ENCODE results near the gene TANGO2.

TANGO2 gene

GRCh38 chr22:20009018-20009491 lies 11.9 kb upstream of the TANGO2 start:
- no peak overlapping the region for H3K4me3 ChIP-seq (ENCODE audit: low read depth, low read length)
- no peak for TF ChIP-seq CTCF (IDR thresholded peaks at IDR 0.05; ENCODE audit: low read depth, low read length)
- TF ChIP-seq MYC (IDR thresholded peaks at IDR 0.05; ENCODE audit: low read depth, low read length) = no peak
- TF ChIP-seq MAX (IDR thresholded peaks at IDR 0.05; ENCODE audit: low read depth, low read length) = no peak
- TF ChIP-seq POLR2A (IDR thresholded peaks at IDR 0.05; ENCODE audit: extremely low read depth, insufficient read length) = no peak
- DNase-seq (ENCODE audit: low read depth) = no peak

- H3K4me3 ChIP-seq (ENCODE audit: low read depth, low read length) = no peak overlapping the region
- no peak for DNase-seq (ENCODE audit: low read depth)
- TF ChIP-seq POLR2A (IDR thresholded peaks at IDR 0.05; ENCODE audit: extremely low read depth, insufficient read length) (no peak), MYC (IDR thresholded peaks at IDR 0.05; ENCODE audit: low read depth, low read length) (no peak), CTCF (IDR thresholded peaks at IDR 0.05; ENCODE audit: low read depth, low read length) (no peak), MAX (IDR thresholded peaks at IDR 0.05; ENCODE audit: low read depth, low read length) (no peak)
Measured at GRCh38 chr22:20009582-20010306, 11.2 kb upstream of the TANGO2 start.

- no peak overlapping the region for H3K4me3 ChIP-seq (ENCODE audit: low read depth, low read length)
- TF ChIP-seq CTCF (IDR thresholded peaks at IDR 0.05; ENCODE audit: low read depth, low read length) (no peak), MYC (IDR thresholded peaks at IDR 0.05; ENCODE audit: low read depth, low read length) (no peak), MAX (IDR thresholded peaks at IDR 0.05; ENCODE audit: low read depth, low read length) (no peak), POLR2A (IDR thresholded peaks at IDR 0.05; ENCODE audit: extremely low read depth, insufficient read length) (no peak)
- no peak for DNase-seq (ENCODE audit: low read depth)
Measured at GRCh38 chr22:20010307-20011122, 10.4 kb upstream of the TANGO2 start.

GRCh38 chr22:20011123-20011992 lies 9.6 kb upstream of the TANGO2 start:
- DNase-seq (ENCODE audit: low read depth) = no peak
- TF ChIP-seq MAX (IDR thresholded peaks at IDR 0.05; ENCODE audit: low read depth, low read length) (no peak), MYC (IDR thresholded peaks at IDR 0.05; ENCODE audit: low read depth, low read length) (no peak), CTCF (IDR thresholded peaks at IDR 0.05; ENCODE audit: low read depth, low read length) (no peak), POLR2A (IDR thresholded peaks at IDR 0.05; ENCODE audit: extremely low read depth, insufficient read length) (no peak)
- no peak overlapping the region for H3K4me3 ChIP-seq (ENCODE audit: low read depth, low read length)

- no peak for TF ChIP-seq POLR2A (IDR thresholded peaks at IDR 0.05; ENCODE audit: extremely low read depth, insufficient read length)
- TF ChIP-seq CTCF (IDR thresholded peaks at IDR 0.05; ENCODE audit: low read depth, low read length) = no peak
- no peak overlapping the region for H3K4me3 ChIP-seq (ENCODE audit: low read depth, low read length)
- no peak for DNase-seq (ENCODE audit: low read depth)
Measured at GRCh38 chr22:20011993-20012740, 8.7 kb upstream of the TANGO2 start.

Data from NB4 (cell line).